Caco-2 (cell line): ENCODE data around the gene PIGO. TPM values are rescaled to one million over a fixed set of nuclear protein-coding genes. Genes with fewer than 3 reads are reported as not detected.

ENCODE experiments used
- BruUV-seq: library from RNA; stranded (reverse); fragments of 400-500 nt; replicated peaks from 2 replicates; lab custom pipeline; 2021; lab: Mats Ljungman, UMichigan
- CTCF ChIA-PET: fragments of 300-600 bp; sonication (Branson Sonifier 250); formaldehyde crosslinking; loops from one replicate; lab custom pipeline; 2022; ENCODE audit warnings: antibody characterized with exemption; lab: Charles Lee
- POLR2A ChIA-PET: fragments of 300-600 bp; sonication (Branson Sonifier 250); formaldehyde crosslinking; loops from one replicate; lab custom pipeline; 2022; ENCODE audit warnings: antibody characterized with exemption; lab: Charles Lee
- DNase-seq, 2 experiments: peaks; one replicate each; pipeline versions ENCODE4 v3.0.0 to v3.0.0-alpha.2; 2020 to 2022
- H3K27me3 ChIP-seq: replicated peaks from 2 replicates; pipeline ENCODE4 v1.6.0; 2011; ENCODE audit warnings: low read length; ENCODE audit not compliant: control insufficient read depth, insufficient read depth
- H3K36me3 ChIP-seq: 2 replicates; pipeline ENCODE4 v1.5.1; 2011; ENCODE audit warnings: low read length; ENCODE audit not compliant: control insufficient read depth, insufficient read depth
- H3K4me1 ChIP-seq: fragments of 250-450 bp; sonication (Bioruptor Pico); 2 replicates; pipeline ENCODE4 v1.5.1; 2020; ENCODE audit warnings: mild to moderate bottlenecking
- H3K4me3 ChIP-seq: 2 replicates; pipeline ENCODE4 v1.5.1; 2011; ENCODE audit warnings: low read depth, mild to moderate bottlenecking, control low read depth, low read length
- H3K9me3 ChIP-seq: fragments of 250-450 bp; sonication (Bioruptor Pico); 2 replicates; pipeline ENCODE4 v1.5.1; 2020; ENCODE audit warnings: mild to moderate bottlenecking, moderate library complexity
- H3K27ac Mint-ChIP-seq: one replicate; pipeline ENCODE4 v1.8.0; 2022; ENCODE audit warnings: mixed read lengths; ENCODE audit not compliant: unreplicated experiment
- H3K27me3 Mint-ChIP-seq: one replicate; pipeline ENCODE4 v1.8.0; 2022; ENCODE audit warnings: mixed read lengths; ENCODE audit not compliant: insufficient read depth, unreplicated experiment
- H3K36me3 Mint-ChIP-seq: one replicate; pipeline ENCODE4 v1.8.0; 2022; ENCODE audit warnings: mild to moderate bottlenecking, mixed read lengths; ENCODE audit not compliant: insufficient read depth, unreplicated experiment
- H3K4me1 Mint-ChIP-seq: one replicate; pipeline ENCODE4 v1.8.0; 2022; ENCODE audit warnings: low read depth, mixed read lengths; ENCODE audit not compliant: unreplicated experiment
- H3K4me3 Mint-ChIP-seq: one replicate; pipeline ENCODE4 v1.8.0; 2022; ENCODE audit warnings: mild to moderate bottlenecking, moderate library complexity, mixed read lengths; ENCODE audit not compliant: unreplicated experiment
- H3K9me3 Mint-ChIP-seq: one replicate; pipeline ENCODE4 v1.8.0; 2022; ENCODE audit warnings: mixed read lengths; ENCODE audit not compliant: unreplicated experiment
- CTCF ChIP-seq, 2 experiments: fragments of 200-600 bp in 1 of 2; IDR thresholded peaks; 1 replicate in 1 of 2; 2 replicates in 1 of 2; pipeline versions ENCODE4 v1.5.1 to v1.8.0; 2011 to 2022; ENCODE audit warnings: antibody characterized with exemption in 1 of 2, control low read depth in 1 of 2, inconsistent platforms in 1 of 2, low read depth in 1 of 2, low read length in 1 of 2, mild to moderate bottlenecking in 1 of 2, moderate library complexity in 1 of 2; ENCODE audit not compliant: insufficient read depth in 1 of 2, severe bottlenecking in 1 of 2, unreplicated experiment in 1 of 2
- intact Hi-C: fragments of 100-400 bp; cut with micrococcal nuclease; formaldehyde crosslinking; loops from one replicate; pipeline ENCODE4 v1.10.0; 2022; ENCODE audit not compliant: unreplicated experiment
- total RNA-seq: library from RNA; stranded (reverse); gene quantifications from 2 replicates; pipeline ENCODE4 v1.2.3, GENCODE V29; 2022

The PIGO gene
- total RNA-seq, 1 experiment from 2014 or later = 38.7 TPM

GRCh38 chr9:35070823-35071813, 25.3 kb downstream of the PIGO start:
- peak overlapping the region; percentile 73 for H3K4me3 ChIP-seq
- TF ChIP-seq CTCF (IDR thresholded peaks at IDR 0.05; ENCODE audit: insufficient read depth in 1 of 2, low read depth in 1 of 2, low read length in 1 of 2, severe bottlenecking in 1 of 2, unreplicated experiment in 1 of 2) = no peak
- peaks cover 5% of the 10 kb centered on the region for H3K36me3 ChIP-seq
- peaks cover 12% of the 10 kb centered on the region for H3K4me1 ChIP-seq
- BruUV-seq = TSS peak; percentile 46
- H3K9me3 ChIP-seq = no peaks in the 10 kb centered on the region
- no peak for DNase-seq
- intact Hi-C loops = no loop called here
- no peaks in the 10 kb centered on the region for H3K27me3 Mint-ChIP-seq
- peaks cover 22% of the 10 kb centered on the region for H3K4me1 Mint-ChIP-seq
- H3K36me3 Mint-ChIP-seq = peaks cover 72% of the 10 kb centered on the region
- H3K9me3 Mint-ChIP-seq = no peaks in the 10 kb centered on the region
- POLR2A ChIA-PET = interaction anchor here (0.6 to 1.9 kb wide), 18 partner anchors 9 to 1560 kb away, joined by 3 to 16 read pairs (median 4); partner anchors contain the start of genes ATOSB, CREB3, FANCG and GBA2
- CTCF ChIA-PET = interaction anchor here (0.5 to 2.2 kb wide), 16 partner anchors 10 to 1119 kb away, joined by 3 to 9 read pairs (median 4); partner anchors contain the start of genes ATOSB, CLTA and PIGO
- no peaks in the 10 kb centered on the region for H3K27me3 ChIP-seq
- H3K4me3 Mint-ChIP-seq = peak overlapping the region; percentile 93
- H3K27ac Mint-ChIP-seq = peak overlapping the region; percentile 97

- Histone ChIP-seq H3K36me3 (peaks cover 8% of the 10 kb centered on the region), H3K27me3 (no peaks in the 10 kb centered on the region), H3K4me3 (no peak overlapping the region), H3K9me3 (no peaks in the 10 kb centered on the region), H3K4me1 (peaks cover 12% of the 10 kb centered on the region)
- Mint-ChIP-seq H3K4me1 (peaks cover 22% of the 10 kb centered on the region), H3K36me3 (peaks cover 82% of the 10 kb centered on the region), H3K27me3 (no peaks in the 10 kb centered on the region), H3K4me3 (no peak overlapping the region), H3K27ac (no peak overlapping the region), H3K9me3 (no peaks in the 10 kb centered on the region)
- no peak for DNase-seq
- intact Hi-C loops = no loop called here
- no peak for TF ChIP-seq CTCF (IDR thresholded peaks at IDR 0.05; ENCODE audit: insufficient read depth in 1 of 2, low read depth in 1 of 2, low read length in 1 of 2, severe bottlenecking in 1 of 2, unreplicated experiment in 1 of 2)
- ChIA-PET CTCF (interaction anchor here (0.6 to 0.7 kb wide), 2 partner anchors 11 to 18 kb away, joined by 4 to 7 read pairs; no protein-coding TSS in a partner anchor), POLR2A (interaction anchor here (0.6 kb wide), 3 partner anchors 18 to 431 kb away, joined by 5 to 7 read pairs (median 7); no protein-coding TSS in a partner anchor)
- no TSS peak for BruUV-seq
These were observed 27.4 kb downstream of the PIGO start for GRCh38 chr9:35069020-35069419.

DNA sequence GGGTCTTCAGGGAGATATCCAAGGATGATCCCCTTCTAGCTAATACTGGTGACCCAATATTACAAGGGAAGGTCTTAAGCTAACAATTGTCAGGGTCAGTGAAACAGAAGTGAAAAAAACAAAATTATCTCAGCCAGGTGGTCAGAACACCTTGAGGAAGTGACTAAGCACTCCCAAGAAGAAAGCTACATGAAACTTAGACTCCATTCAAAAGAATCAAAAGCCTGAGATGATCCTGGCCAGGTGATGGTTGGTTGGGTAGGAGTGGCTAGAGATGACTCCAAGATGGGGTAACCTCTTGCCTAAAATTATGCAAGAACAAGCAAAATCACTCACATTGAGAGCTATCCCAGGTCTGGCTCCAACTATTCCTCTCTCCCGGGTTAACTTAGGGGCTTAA, 29.3 kb downstream of the PIGO start:
- intact Hi-C loops = no loop called here
- ChIA-PET POLR2A (no interaction called here), CTCF (no interaction called here)
- Mint-ChIP-seq H3K4me1 (peaks cover 16% of the 10 kb centered on the region), H3K4me3 (no peak overlapping the region), H3K9me3 (no peaks in the 10 kb centered on the region), H3K36me3 (peaks cover 93% of the 10 kb centered on the region), H3K27me3 (no peaks in the 10 kb centered on the region), H3K27ac (no peak overlapping the region)
- TF ChIP-seq CTCF (IDR thresholded peaks at IDR 0.05; ENCODE audit: insufficient read depth in 1 of 2, low read depth in 1 of 2, low read length in 1 of 2, severe bottlenecking in 1 of 2, unreplicated experiment in 1 of 2) = no peak
- no TSS peak for BruUV-seq
- peaks cover 10% of the 10 kb centered on the region for H3K36me3 ChIP-seq
- no peaks in the 10 kb centered on the region for H3K27me3 ChIP-seq
- DNase-seq = no peak
- peaks cover 9% of the 10 kb centered on the region for H3K4me1 ChIP-seq
- no peak overlapping the region for H3K4me3 ChIP-seq
- no peaks in the 10 kb centered on the region for H3K9me3 ChIP-seq
